CD1c-positive myeloid dendritic cell (primary cell): ENCODE results near the gene GNL2.
"Not testable (repeated sequence)": the region's sequence is repeated elsewhere in the genome, so short reads cannot be mapped to it uniquely, and the experiment has no call there.

ENCODE experiments used
- DNase-seq: peaks from one replicate; pipeline ENCODE4 v3.0.0-alpha.2; 2016; ENCODE audit errors: extremely low spot score

GNL2 gene

GRCh38 chr1:37559080-37559479 is 36.7 kb downstream of the GNL2 start:
- DNase-seq = no peak

DNA sequence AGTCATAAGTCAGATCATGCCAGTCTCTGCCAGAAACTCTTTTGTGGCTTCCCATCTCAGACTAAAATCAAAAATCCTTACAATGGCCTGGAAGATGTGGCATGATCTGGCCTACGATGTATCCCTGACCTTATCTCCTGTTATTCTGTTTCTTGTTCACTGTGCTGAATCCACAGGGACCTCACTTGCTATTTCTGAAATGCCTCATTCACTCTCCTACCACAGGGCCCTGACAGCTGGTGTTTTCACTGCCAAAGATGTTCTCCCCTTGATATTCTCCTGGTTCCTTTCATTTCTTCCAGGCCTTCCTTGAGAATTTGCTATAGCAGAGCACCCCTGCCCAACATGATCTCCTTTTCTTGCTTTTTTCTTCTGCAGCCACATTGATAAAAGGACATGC is 37.3 kb downstream of the GNL2 start:
- no peak for DNase-seq

DNA sequence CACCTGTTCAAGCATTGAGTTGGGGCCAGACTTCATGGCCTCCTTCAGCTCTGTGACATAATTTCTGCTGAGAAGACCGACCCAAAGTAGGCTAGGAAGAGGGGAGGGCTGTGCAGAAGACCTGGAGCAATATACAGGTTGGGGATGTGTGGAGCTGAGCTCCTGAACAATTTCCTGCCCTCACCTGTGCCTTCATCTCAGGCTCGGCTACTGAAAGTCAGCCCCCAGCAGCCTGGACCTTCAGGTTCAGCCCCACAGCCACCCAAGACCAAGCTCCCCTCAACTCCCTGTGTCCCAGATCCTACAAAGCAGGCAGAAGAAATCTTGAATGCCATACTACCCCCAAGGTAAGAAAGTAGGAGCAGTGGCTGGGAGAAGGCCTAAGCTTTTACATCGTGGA is 38.3 kb downstream of the GNL2 start:
- DNase-seq = no peak

DNA sequence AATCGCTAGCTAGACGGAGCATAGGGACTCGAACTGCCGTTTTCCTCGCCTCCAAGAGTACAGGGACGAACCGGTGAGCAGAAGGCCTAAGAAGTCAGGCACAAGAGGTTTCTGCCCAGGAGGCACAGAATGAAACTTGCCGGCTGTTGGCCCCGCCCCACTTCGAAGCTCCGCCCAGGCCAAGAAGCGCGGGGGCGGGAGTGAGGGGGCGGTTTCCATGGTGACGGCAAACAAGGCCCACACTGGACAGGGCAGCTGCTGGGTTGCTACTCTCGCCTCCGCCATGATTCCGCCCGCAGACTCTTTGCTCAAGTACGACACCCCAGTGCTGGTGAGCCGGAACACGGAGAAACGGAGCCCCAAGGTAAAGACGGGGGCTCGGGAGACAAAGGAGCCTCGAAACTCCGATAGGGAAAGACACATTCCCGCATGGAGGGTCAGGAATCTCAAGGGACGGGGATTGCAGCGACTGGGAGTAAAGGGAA is 39.0 kb downstream of the GNL2 start, which contains the start of gene DNALI1:
Gene DNALI1, plus strand, starts transcription at position 229 of the 485 bp plus-strand sequence. Its CDS starts 55 bp downstream, at position 284.
- peak; percentile 65 for DNase-seq

- peak; percentile 97 for DNase-seq
These were observed 41.6 kb downstream of the GNL2 start, which contains the start of gene SNIP1 for GRCh38 chr1:37553927-37554808. Gene SNIP1 (minus strand): TSS chr1:37554293. CDS start chr1:37554229, 64 bp downstream.

GRCh38 chr1:37553598-37553926 is 42.2 kb downstream of the GNL2 start:
- DNase-seq = no peak

GRCh38 chr1:37549341-37549740 is 46.4 kb downstream of the GNL2 start:
- no peak for DNase-seq

- DNase-seq = no peak
These were observed 50.7 kb downstream of the GNL2 start for GRCh38 chr1:37545019-37545418.

- DNase-seq = no peak
These were observed 51.2 kb downstream of the GNL2 start for GRCh38 chr1:37544530-37544929.

GRCh38 chr1:37540036-37540785 is 55.5 kb downstream of the GNL2 start:
- no peak for DNase-seq

DNA sequence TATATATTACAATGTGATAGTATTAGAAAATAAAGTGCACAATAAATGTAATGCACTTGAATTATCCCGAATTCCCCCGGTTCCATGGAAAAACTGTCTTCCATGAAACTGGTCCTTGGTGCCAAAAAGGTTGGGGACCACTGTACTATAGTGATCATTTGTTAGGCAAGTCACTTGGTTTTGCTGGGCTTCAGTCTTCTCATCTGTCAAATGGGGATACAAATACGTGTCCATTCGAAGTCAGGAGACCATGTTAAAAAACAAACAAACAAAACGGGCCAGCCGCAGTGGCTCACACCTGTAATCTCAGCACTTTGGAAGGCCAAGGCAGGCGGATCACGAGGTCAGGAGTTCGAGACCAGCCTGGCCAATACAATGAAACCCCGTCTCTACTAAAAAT is 56.6 kb downstream of the GNL2 start:
- DNase-seq = not testable (repeated sequence)

DNA sequence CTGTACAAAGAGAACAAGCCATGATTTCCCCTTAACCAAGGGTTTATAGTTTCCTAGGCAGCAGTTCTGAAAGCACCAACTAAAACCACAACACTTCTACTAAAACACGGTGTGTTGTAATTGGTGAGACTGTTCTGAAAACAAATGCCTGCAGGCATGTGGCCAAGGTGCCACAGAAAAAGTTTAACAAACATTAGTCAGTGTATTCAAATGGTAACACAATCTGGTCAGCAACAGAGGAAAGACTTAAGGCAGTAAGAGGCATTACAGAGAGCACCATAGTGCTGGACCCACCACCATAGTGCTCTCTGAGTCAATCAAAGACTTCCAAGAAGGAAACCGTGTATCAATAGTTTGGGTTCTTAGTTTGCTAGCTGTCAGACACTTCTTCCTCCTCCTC is 58.4 kb downstream of the GNL2 start:
- DNase-seq = no peak

DNA sequence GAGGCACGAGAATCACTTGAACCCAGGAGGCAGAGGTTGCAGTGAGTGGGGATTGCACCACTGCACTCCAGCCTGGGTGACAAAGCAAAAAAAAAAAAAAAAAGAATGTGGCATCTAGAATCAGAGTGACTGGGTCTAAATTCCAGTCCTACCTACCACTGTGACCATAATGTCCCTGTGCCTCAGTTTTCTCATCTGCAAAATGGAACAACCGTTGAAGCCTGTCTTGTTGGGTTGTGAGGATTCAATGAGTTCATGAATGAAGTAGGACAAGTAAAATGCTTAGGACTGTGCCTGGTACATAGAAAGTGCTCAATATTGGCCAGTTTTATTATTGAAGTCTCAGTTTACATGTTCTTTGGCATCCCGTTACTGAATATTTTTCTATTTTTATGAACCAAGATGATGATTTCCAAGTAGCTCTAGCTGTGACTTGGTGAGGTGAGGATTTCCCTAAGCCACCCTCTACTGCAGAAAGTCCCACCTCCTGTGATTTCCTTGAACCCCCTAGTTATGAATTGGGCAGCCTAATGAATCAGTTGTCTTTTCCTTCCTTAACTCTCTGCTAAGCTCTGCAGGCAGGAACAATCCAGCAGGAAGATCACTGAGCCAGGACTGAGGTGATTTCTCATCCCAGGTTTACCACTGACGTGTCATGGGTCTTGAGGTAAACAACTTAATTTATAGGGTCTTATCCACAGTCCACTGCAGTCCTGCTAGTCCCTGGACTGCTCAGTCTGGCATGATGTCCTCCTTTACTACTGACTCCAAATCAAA is 62.2 kb downstream of the GNL2 start:
- DNase-seq = no peak

- not testable (repeated sequence) for DNase-seq
These were observed 63.1 kb downstream of the GNL2 start for GRCh38 chr1:37532418-37533156.

GRCh38 chr1:37529888-37530287 is 65.8 kb downstream of the GNL2 start:
- DNase-seq = not testable (repeated sequence)

DNA sequence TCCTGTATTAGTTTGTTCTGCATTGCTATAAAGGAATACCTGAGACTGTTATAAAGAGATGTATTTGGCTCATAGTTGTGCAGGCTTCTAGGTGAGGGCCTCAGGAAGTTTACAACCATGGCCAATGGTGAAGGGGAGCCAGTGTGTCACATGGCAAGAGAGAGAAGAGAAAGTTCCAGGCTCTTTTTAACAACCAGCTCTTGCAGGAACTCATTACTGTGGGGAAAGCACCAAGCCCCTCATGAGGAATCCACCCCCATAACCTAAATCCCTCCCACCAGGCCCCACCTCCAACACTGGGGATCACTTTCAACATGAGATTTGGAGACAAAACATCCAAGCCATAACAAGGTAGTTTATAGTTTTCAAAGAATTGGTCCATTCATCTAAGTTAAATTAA is 76.1 kb downstream of the GNL2 start:
- DNase-seq = no peak

- not testable (repeated sequence) for DNase-seq
These were observed 76.8 kb downstream of the GNL2 start for GRCh38 chr1:37518929-37519328.

- not testable (repeated sequence) for DNase-seq
These were observed 77.5 kb downstream of the GNL2 start for GRCh38 chr1:37518241-37518640.

DNA sequence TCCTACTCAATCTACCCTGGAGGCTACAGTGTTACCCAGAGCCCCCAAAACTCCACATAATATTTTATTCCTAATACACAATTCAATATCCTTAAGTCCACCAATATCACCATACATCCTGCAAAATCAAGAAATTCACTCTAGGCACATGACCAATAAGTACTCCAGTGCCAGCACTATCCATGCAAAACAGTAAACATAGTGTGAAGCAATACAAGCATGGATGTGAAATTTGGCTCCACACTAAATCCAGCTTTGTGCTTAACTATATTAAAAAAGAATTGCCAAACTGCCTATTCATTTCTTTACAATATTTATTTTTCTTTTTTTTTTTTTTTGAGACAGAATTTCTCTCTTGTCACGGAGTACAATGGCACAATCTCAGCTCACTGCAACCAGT is 78.2 kb downstream of the GNL2 start:
- DNase-seq = no peak
